COLO829 (cell line): Measurements from ENCODE around the gene SPINT2.
A peak's percentile ranks its signal among the peaks of the same experiment; 100 is the strongest.
"Not testable (repeated sequence)": the region's sequence is repeated elsewhere in the genome, so short reads cannot be mapped to it uniquely, and the experiment has no call there.

Source experiments
- DNase-seq: peaks from one replicate; pipeline ENCODE4 v3.0.0; 2012; ENCODE audit warnings: low spot score

SPINT2 gene

GRCh38 chr19:38239816-38240215 lies 24.6 kb upstream of the SPINT2 start:
- DNase-seq: no peak

DNA sequence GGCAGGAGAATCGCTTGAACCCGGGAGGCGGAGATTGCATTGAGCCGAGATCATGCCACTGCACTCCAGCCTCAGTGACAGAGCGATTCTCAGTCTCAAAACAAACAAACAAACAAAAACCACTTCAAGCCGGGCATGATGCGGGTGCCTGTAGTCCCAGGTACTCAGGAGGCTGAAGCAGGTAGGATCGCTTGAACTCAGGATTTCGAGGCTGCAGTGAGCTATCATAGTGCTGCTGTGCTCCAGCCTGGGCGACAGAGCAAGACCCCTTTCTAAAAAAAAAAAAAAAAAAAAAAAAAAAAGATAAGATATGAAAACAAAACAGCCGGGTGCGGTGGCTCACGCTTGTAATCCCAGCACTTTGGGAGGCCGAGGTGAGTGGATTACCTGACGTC lies 21.1 kb upstream of the SPINT2 start:
- DNase-seq: no peak

GRCh38 chr19:38245826-38246498 lies 18.4 kb upstream of the SPINT2 start:
- DNase-seq: no peak

GRCh38 chr19:38247126-38247525 lies 17.2 kb upstream of the SPINT2 start:
- no peak for DNase-seq

- no peak for DNase-seq
Measured at GRCh38 chr19:38247734-38248268, 16.6 kb upstream of the SPINT2 start.

- no peak for DNase-seq
Measured at GRCh38 chr19:38248421-38248820, 16.0 kb upstream of the SPINT2 start.

DNA sequence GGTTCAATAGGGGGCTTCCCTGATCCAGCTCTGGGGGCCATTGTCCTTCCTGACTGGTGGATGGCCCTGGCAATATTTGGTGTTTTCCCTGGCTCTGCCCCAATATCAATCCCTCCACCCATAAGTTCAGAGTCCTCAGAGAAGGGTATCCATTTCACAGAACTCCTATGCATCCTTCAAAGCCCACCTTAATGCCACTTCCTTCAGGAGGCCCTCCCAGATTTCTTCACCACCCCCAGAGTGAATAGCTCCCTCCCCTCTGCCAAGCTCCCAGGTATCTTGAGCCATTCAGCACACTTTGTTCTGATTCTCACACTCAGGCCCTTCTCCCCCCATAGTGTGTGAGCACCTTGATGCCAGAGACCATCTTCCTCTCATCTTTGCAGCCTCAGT lies 13.9 kb upstream of the SPINT2 start:
- DNase-seq: no peak

- no peak for DNase-seq
Measured at GRCh38 chr19:38250821-38251563, 13.4 kb upstream of the SPINT2 start.

DNA sequence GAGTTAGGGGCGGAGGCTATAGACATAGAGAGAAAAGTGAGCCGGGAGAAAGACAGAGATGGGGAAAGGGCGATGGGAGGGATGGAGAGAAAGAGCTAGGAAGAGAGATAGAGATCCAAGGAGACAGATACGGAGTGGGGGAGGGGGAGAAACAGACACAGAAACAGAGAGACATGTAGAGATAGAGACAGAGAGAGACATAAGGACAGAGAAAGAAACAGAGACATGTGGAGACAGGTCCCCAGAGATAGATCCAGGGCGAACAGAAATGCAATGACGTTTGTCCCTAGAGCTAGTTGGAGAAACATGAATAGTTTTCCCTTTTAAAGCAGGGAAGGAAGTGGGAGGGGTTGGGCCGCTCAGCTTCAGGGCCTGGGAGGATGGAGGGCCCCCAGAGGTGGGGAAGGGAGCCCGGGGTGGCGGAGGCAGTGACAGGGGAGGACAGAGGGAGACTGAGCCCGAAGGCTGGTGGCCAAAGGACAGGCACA lies 12.8 kb upstream of the SPINT2 start:
- no peak for DNase-seq

- DNase-seq: no peak
Measured at GRCh38 chr19:38252385-38252784, 12.0 kb upstream of the SPINT2 start.

DNA sequence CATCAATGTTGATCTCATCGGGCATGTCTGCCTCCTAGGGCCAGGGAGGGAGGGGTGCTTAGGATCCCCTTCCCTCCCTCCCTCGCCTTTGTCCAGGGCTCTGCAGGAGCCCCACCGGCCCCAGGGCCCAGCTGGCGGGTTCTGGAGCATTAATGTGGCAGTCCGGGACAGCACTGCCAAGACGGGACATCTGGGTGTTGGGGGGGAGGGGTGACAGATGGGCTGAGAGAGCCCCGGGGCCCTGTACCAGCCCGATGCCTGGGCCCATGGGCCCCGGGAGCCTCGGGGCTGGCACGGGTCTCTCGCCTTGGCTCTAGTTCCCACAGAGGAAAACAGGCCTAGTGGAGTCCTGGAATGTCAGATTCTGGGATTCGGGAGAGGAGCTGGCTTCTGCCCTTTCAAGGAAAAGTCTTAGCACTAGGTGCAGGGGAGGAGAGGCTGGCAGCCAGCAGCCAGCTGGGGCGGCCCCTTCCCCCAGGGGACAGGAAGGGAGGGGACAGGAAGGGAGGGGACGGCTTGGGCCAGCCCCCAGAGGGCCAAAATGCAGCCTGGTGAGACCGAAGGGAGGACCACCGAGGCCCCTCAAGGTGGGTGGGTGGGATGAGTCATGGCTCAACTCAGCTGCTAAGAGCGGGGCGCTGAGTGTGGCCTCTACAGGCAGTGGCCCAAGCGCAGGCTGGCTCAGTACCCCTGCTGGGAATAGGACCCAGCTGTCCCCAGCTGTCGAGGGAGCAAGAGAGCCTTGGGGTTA lies 11.3 kb upstream of the SPINT2 start:
- no peak for DNase-seq

GRCh38 chr19:38253788-38254187 lies 10.6 kb upstream of the SPINT2 start:
- no peak for DNase-seq

DNA sequence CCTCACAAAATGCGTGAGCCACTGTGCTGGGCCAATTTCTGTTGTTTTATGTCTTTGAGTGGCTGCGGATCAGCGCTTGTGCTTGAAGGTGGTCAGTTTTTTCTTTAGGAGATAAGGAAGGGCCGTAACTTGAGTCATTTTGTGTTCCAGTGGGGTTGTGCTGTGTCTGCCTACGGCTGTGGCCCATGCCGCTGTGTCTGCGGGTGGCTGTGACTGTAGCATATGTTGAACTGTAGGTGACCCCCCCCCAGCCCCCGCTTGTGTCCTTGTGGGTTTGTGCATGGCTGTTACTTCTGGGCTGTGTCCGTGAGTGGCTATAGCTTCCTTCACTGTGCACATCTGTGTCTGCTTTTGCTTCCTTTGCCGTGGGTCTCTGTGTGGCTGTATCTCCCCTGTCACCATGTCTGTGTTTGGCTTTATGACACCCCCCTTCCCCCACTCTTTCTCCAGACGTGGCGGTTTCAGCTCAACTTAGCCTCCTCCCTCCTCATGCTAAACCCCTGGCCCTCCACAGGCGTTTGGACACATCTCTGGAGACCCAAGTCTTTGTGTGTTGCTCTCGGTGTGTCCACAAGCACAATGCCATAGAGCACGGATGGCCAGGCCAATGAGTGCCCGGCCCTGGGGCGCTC lies 8.9 kb upstream of the SPINT2 start:
- DNase-seq: no peak

DNA sequence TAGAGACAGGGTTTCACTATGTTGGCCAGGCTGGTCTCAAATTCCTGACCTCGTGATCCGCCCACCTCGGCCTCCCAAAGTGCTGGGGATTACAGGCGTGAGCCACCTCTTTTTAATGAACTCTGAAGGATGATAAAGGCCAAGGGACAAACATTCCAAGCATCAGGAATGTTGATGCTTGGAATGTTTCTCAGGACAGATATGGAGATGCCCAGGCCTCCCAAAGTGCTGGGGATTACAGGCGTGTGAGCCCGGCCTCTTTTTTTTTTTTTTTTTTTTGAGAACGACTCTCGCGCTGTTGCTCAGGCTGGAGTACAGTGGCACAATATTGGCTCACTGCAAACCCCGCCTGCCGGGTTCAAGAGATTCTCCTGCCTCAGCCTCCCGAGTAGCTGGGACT lies 2.4 kb upstream of the SPINT2 start:
- not testable (repeated sequence) for DNase-seq

GRCh38 chr19:38262585-38263268 lies 1.6 kb upstream of the SPINT2 start:
- no peak for DNase-seq

DNA sequence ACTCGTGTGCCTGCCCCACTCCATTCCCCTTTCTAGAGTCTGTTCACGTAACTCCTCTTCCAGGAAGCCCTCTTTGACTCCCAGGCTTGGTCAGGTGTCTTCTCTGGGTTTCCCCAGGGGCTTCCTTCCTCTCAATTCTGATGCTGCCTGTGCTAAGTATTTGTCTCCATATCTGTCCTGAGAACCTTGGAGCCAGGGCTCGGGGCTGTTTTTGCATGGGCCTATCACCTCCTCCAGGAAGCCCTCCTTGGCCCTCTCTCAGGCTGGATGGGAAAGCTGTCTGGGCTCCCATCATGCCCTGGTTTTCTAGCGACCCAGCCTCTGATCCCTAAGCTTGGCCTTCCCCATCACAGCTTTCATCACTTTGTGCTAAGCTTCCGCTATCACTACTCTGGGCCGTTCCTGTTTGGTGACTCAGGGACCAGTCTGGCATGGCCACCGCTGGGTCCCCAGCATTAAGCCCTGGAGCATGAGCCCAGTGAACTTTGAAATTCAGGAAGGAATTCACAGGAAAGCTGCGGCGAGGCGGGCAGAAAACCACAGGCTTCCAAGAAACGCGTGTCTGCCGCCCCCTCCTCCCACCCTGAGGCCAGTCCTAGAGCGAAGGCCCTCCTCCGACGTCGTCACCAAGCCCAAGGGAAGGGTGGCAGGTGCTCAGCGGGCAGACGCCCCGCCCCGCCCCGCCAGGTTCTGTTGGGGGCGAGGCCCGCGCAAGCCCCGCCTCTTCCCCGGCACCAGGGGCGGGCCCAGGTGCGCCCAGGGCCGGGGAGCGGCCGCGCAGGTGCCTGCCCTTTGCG lies 486 bp upstream of the SPINT2 start:
- no peak for DNase-seq

GRCh38 chr19:38265213-38265861 lies 964 bp downstream of the SPINT2 start:
- no peak for DNase-seq

DNA sequence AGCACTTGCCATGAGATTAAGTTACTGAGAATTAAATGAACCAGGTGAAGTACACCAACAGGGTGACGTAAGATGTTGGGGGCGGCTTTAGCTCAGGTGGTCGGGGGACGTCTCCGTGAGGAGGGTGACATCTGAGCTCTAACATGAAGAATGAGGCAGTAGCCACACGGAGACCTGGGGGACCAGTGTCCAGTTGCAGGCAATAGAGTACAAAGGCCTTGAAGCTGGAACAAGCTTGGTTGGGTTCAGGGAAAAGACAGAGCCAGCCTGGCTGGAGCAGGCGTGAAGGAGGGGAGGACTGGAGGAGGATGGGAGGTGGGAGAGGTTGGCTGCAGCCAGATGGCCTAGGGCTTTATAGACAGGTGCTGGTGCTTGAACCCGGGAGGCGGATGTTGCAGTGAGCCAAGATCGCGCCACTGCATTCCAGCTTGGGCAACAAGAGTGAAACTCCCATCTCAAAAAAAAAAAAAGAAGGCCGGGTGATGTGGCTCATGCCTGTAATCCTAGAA lies 1.6 kb downstream of the SPINT2 start:
- no peak for DNase-seq

DNA sequence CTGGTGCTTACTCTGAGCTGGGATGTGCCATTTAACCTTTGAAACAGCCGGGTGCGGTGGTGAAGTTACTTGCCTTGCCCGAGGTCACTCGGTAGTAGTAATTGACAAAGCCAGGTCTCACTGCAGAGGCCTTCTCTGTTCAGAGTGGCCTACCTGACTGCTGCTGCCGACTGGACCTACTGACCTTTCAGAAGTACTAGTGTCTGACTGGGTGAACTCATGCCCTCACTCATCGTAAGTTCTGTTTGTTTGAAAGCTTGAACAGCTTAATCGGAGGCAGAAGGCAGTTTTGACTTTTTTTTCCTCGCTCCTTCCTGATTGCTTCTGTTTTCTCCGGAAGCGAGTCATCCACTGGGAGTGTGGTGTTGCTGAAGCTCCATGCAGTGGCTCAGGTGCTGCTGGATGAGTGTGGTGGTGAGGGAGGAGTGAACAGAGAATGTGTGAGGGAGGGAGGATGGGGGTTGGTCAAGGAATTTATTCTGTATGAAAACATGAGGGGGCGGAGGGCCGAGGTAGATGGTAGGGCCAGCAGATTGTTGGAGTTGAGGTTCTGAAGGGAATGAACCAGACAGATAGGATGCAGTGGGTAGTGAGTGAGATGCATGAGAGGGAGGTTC lies 2.7 kb downstream of the SPINT2 start:
- DNase-seq: peak; percentile 15
